ENCODE measurements around the gene SLC5A11.

The SLC5A11 gene

DNA sequence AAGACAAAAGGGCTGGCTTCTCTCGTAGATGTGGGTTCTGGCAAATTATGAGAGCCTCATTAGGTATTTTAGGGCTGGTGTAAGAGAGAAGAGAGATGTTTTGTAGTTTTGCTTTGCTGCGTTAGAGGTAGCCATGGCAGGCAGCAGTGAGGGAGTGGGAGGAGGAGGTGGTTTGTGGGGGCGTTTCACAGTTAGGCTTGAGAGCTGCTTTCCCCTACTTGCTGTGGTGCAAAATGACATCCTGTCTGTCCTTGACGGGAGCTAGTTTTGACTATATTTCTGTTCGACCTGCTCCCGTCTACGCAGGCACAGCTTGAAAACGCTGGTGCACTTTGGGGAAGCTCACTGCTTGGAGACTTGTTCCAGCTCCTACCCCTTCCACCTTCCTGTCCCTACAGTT lies 75.5 kb downstream of the SLC5A11 start:
- no peak for DNase-seq

- no peak for DNase-seq
Measured at GRCh38 chr16:24925163-24925562, 79.4 kb downstream of the SLC5A11 start.

GRCh38 chr16:24929409-24929808 lies 83.6 kb downstream of the SLC5A11 start:
- no peak for DNase-seq

GRCh38 chr16:24930440-24930839 lies 84.7 kb downstream of the SLC5A11 start:
- no peak for DNase-seq

DNA sequence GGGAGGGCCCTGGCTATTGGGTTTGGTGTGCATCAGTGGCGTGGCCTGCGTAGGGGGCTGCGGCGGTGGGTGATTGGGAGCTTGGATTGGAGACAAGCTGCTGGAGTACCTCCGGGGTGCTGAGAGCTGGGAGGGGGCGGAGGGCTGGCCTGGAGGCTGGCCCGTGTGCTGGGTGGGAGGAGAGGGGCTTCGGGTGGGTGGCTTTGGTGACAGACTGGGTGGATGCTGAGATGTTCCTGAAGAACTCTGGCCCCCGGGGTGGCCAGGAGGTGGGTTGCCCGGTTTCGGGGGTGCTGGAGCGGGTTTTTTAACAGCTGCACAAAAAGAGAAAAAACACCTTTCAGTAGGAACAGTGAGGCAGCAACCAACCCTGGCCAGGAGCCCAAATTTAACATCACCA lies 85.3 kb downstream of the SLC5A11 start:
- no peak for DNase-seq

DNA sequence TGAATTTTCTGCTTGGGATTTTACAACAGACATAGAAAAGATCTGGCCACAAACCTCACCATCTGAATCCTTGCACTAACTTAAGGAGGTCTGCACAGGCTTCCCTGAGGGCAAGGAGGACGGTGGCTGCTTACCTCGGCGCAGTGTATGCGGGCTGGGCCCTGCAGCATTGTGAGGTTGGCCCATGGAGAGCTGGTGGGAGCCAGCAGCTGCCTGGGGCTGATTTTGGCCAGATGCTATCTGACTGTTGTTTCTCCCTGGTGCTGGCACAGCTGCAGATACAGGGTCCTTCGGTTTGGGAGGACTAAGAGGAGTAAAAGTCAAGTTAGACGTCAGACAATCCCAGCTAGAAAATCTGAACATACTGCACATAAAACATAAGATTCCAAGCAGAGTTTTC lies 89.6 kb downstream of the SLC5A11 start:
- no peak for DNase-seq

DNA sequence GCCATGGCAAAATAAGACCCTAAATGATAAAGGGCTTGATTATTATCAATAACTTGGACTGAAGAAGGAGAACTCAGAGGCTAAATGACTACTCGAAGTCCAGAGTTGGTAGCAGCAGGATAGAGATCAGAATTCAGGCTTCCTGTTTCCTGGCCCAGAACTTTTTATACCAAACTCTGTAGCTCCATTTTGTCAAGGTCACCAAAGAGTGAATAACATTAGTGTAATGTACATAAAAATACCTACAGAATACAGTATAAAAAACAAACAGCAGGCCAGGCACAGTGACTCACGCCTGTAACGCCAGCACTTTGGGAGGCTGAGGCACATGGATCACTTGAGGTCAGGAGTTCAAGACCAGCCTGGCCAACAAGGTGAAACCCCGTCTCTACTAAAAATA lies 90.4 kb downstream of the SLC5A11 start:
- DNase-seq, result no peak

DNA sequence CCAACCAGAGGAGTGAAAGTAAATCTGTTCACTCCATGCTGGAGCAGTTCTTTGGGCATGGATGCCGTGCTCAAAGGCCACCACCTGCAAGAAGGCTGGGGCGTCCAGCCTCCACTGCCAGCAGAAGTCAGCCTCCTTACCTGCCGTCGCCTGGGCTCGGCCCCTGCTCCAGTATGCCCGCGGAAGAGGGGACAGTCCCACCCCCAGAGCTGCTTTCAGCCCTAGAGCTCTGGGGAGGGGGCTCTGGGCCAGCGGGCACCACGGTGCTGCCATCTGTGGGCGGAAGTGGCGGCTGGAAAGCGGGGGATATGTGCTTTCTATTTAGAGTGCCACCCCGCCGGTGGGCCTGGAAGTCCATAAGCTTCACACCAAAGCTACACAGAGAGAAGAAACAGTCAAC lies 93.5 kb downstream of the SLC5A11 start:
- DNase-seq, result no peak

GRCh38 chr16:24939738-24940137 lies 94.0 kb downstream of the SLC5A11 start:
- no peak for DNase-seq

GRCh38 chr16:24943471-24943870 lies 97.7 kb downstream of the SLC5A11 start:
- DNase-seq, result no peak

DNA sequence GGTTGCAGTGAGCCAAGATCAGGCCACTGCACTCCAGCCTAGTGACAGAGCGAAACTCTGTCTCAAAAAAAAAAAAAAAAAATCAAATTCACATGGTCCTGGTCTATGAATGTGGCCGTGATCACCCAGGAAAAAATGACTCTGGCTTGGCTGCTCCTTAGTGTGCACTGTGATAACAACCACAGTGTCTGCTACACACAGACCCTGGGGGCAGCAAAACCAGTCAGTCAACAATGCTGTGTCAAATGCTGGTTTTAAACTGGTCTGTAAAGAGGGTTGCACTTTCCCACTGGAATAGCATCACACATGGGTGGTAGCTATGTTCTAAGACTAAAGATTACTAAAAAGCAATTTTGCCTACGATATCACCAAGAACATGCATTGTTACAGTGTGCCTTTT lies 98.4 kb downstream of the SLC5A11 start:
- DNase-seq, result no peak

DNA sequence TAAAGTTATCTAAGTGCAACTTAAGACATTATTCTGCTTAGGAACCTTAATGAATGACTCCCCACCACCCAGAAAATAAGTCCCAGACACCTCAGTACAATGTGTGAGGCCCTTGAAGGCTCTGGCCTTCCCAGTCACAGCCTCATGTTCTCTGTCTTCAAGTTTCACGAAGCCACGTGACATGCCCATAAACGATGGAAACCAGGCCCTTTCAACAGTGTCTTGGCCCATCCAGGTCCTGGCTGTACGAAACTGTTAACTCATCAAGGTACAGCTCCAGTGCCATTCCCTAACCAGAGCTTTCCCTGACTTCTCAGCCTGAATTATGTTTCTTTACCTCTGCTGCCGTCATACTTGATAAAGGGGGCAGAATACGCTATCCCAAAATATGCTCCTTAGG lies 100.4 kb downstream of the SLC5A11 start:
- DNase-seq, result no peak

GRCh38 chr16:24950275-24950674 lies 104.5 kb downstream of the SLC5A11 start:
- no peak for DNase-seq

DNA sequence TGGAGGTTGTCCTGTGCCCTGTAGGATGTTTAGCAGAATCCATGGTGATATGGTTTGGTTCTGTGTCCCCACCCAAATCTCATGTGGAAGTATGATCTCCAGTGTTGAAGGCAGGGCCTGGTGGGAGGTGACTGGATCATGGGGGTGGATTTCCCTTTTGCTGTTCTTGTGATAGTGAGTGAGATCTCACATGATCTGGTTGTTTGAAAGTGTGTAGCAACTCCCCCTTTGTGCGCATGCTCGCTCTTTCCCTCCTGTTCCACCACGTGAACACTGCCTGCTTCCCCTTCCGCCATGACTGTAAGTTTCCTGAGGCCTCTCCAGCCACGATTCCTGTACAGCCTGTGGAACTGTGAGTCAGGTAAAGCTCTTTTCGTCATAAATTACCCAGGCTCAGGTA lies 107.5 kb downstream of the SLC5A11 start:
- DNase-seq, result no peak

GRCh38 chr16:24953721-24954120 lies 108.0 kb downstream of the SLC5A11 start:
- no peak for DNase-seq

- no peak for DNase-seq
Measured at GRCh38 chr16:24954137-24954536, 108.4 kb downstream of the SLC5A11 start.

- no peak for DNase-seq
Measured at GRCh38 chr16:24955975-24956731, 110.4 kb downstream of the SLC5A11 start.

GRCh38 chr16:24957887-24958286 lies 112.1 kb downstream of the SLC5A11 start:
- no peak for DNase-seq

Measured in activated T-cell treated with anti-CD3 and anti-CD28 coated beads for 4 hours (primary cell).